ENCODE results near the gene LPP.

DNA sequence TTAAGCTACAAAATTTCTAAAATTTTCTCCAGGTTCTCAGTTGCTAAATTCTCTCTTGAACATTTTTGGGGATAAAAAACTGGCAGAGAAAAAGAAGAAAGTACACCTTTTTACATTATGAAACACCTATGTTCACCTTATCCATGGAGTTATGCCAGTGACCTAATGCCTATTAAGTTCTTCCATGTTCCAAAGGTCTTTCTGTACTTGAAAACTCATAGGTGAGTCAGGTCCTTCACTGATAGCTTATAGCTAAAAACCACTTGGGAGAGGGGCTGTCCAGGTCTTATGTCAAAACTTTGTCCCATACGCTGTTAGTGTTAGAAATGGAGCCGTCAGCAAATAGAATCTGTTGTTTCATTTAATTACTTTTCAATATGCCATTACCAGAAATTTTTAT, 530.3 kb downstream of the LPP start:
- TF ChIP-seq POLR2AphosphoS5 (IDR thresholded peaks at IDR 0.05; ENCODE audit: low read depth, low read length) (no peak), POLR2A (IDR thresholded peaks at IDR 0.05; ENCODE audit: low read depth, low read length) (no peak)
